ENCODE results near the gene DENND4C. TPM values are rescaled to one million over a fixed set of nuclear protein-coding genes. Genes with fewer than 3 reads are reported as not detected.
A peak's percentile ranks its signal among the peaks of the same experiment; 100 is the strongest.

DENND4C gene
- polyA plus RNA-seq, 2 of the 4 experiments (the other 2 are of a cell fraction), result 17.4 to 44.1 TPM

GRCh38 chr9:19201899-19202891 lies 28.3 kb upstream of the DENND4C start:
- Histone ChIP-seq H3K9me3 (no peaks in the 10 kb centered on the region), H3K4me3 (no peak overlapping the region), H3K4me2 (peak overlapping the region; percentile 41; the same call in 1 of the 3 replicates), H3K4me1 (peaks cover 11% of the 10 kb centered on the region; the same call in 2 of the 3 replicates), H3K27ac (peak overlapping the region; percentile 13 to 25; a peak in 3 of 6 replicates)
- ChIA-PET POLR2A (interaction anchor here (1.4 kb wide), 1 partner anchor 28 kb away, joined by 9 read pairs; the partner anchor contains the start of gene DENND4C), CTCF (interaction anchor here (0.6 to 0.7 kb wide), 2 partner anchors 85 to 153 kb away, joined by 3 to 4 read pairs; partner anchors contain the start of gene RRAGA)
- FAIRE-seq, result no peak
- TF ChIP-seq TP53 (CRISPR knock-in tag; IDR thresholded peaks at IDR 0.05) (no peak), GATA3 (IDR thresholded peaks at IDR 0.05; ENCODE audit: borderline replicate concordance) (peak; percentile 45; the same call in 1 of the 2 replicates)
- ATAC-seq, result peak in 1 of 2 experiments; percentile 38; a peak in 3 of 6 replicates
- DNase-seq (ENCODE audit: low read depth in 1 of 2, low spot score in 1 of 2), result peak in 1 of 2 experiments; percentile 19
- WGBS (ENCODE audit: missing lambda C conversion rate), result 81% methylated on average over 13 of the region's 13 CpGs

GRCh38 chr9:19203058-19203457 lies 27.4 kb upstream of the DENND4C start:
- ATAC-seq (no peak), FAIRE-seq (no peak), DNase-seq (ENCODE audit: low read depth in 1 of 2, low spot score in 1 of 2) (no peak)
- ChIA-PET POLR2A (no interaction called here), CTCF (no interaction called here)
- Histone ChIP-seq H3K4me1 (peaks cover 11% of the 10 kb centered on the region; the same call in 2 of the 3 replicates), H3K4me2 (no peak overlapping the region), H3K9me3 (no peaks in the 10 kb centered on the region), H3K4me3 (no peak overlapping the region), H3K27ac (no peak overlapping the region)
- WGBS (ENCODE audit: missing lambda C conversion rate), result 96% methylated on average over 5 of the region's 5 CpGs
- TF ChIP-seq ZSCAN20 (CRISPR knock-in tag; IDR thresholded peaks at IDR 0.05) (no peak), PBX3 (IDR thresholded peaks at IDR 0.05) (no peak), HOXB13 (CRISPR knock-in tag; IDR thresholded peaks at IDR 0.05; ENCODE audit: low read depth) (no peak), EHMT2 (IDR thresholded peaks at IDR 0.05; ENCODE audit: low read depth) (no peak)

- ATAC-seq (no peak), FAIRE-seq (no peak), DNase-seq (ENCODE audit: low read depth in 1 of 2, low spot score in 1 of 2) (no peak)
- ChIA-PET CTCF (no interaction called here), POLR2A (no interaction called here)
- H3K4me3 ChIP-seq, result no peak overlapping the region
- H3K4me1 ChIP-seq, result no peaks in the 10 kb centered on the region
- no peak overlapping the region for H3K4me2 ChIP-seq
- no peak overlapping the region for H3K27ac ChIP-seq
- 88% methylated on average over 1 of the region's 1 CpG for WGBS (ENCODE audit: missing lambda C conversion rate)
- no peaks in the 10 kb centered on the region for H3K9me3 ChIP-seq
- TF ChIP-seq, protein P1, sequence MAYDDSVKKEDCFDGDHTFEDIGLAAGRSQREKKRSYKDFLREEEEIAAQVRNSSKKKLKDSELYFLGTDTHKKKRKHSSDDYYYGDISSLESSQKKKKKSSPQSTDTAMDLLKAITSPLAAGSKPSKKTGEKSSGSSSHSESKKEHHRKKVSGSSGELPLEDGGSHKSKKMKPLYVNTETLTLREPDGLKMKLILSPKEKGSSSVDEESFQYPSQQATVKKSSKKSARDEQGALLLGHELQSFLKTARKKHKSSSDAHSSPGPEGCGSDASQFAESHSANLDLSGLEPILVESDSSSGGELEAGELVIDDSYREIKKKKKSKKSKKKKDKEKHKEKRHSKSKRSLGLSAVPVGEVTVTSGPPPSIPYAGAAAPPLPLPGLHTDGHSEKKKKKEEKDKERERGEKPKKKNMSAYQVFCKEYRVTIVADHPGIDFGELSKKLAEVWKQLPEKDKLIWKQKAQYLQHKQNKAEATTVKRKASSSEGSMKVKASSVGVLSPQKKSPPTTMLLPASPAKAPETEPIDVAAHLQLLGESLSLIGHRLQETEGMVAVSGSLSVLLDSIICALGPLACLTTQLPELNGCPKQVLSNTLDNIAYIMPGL (CRISPR knock-in tag; IDR thresholded peaks at IDR 0.05; ENCODE audit: borderline replicate concordance), result no peak
These were observed 21.8 kb upstream of the DENND4C start for GRCh38 chr9:19208653-19209052.

GRCh38 chr9:19209188-19209587 lies 21.3 kb upstream of the DENND4C start:
- ATAC-seq (no peak), DNase-seq (ENCODE audit: low read depth in 1 of 2, low spot score in 1 of 2) (no peak), FAIRE-seq (no peak)
- TF ChIP-seq ZNF302 (CRISPR knock-in tag; IDR thresholded peaks at IDR 0.05) (no peak), MYC (IDR thresholded peaks at IDR 0.05; ENCODE audit: borderline replicate concordance, low read length) (no peak), ZFP36 (IDR thresholded peaks at IDR 0.05; ENCODE audit: borderline replicate concordance, partially characterized antibody) (no peak), CHD2 (IDR thresholded peaks at IDR 0.05; ENCODE audit: low read length, partially characterized antibody) (no peak), JUNB (IDR thresholded peaks at IDR 0.05) (no peak), PHF8 (IDR thresholded peaks at IDR 0.05; ENCODE audit: borderline replicate concordance, low read depth) (no peak), HES2 (IDR thresholded peaks at IDR 0.05) (no peak), CEBPB (IDR thresholded peaks at IDR 0.05) (no peak)
- TF ChIP-seq, protein P1 (CRISPR knock-in tag; IDR thresholded peaks at IDR 0.05; ENCODE audit: borderline replicate concordance), result no peak
- H3K4me1 ChIP-seq, result no peaks in the 10 kb centered on the region
- H3K27ac ChIP-seq, result no peak overlapping the region
- 61% methylated on average over 4 of the region's 4 CpGs for WGBS (ENCODE audit: missing lambda C conversion rate)
- H3K9me3 ChIP-seq, result no peaks in the 10 kb centered on the region
- no peak overlapping the region for H3K4me2 ChIP-seq
- CTCF ChIA-PET, result interaction anchor here (2.0 kb wide), 1 partner anchor 12 kb away, joined by 4 read pairs; no protein-coding TSS in a partner anchor
- POLR2A ChIA-PET, result no interaction called here
- no peak overlapping the region for H3K4me3 ChIP-seq
